Measurements from ENCODE around the gene CISH.

Gene CISH

GRCh38 chr3:50630877-50631276 is 19.3 kb upstream of the CISH start:
- Histone ChIP-seq H3K4me3 (no peak overlapping the region), H3K36me3 (ENCODE audit: insufficient read depth, low read length) (no peaks in the 10 kb centered on the region), H3K9ac (ENCODE audit: insufficient read length) (no peak overlapping the region), H3K27ac (no peak overlapping the region), H3K9me3 (ENCODE audit: low read depth, low read length) (no peaks in the 10 kb centered on the region)
- DNase-seq (ENCODE audit: low read depth, low spot score) = no peak
- TF ChIP-seq FOXP2 (optimal IDR thresholded peaks at IDR 0.05; ENCODE audit: control extremely low read depth, extremely low read length, insufficient read depth) (no peak), POLR2AphosphoS5 (IDR thresholded peaks at IDR 0.05; ENCODE audit: borderline replicate concordance, low read depth, low read length) (no peak), EZH2 (IDR thresholded peaks at IDR 0.05) (no peak)

DNA sequence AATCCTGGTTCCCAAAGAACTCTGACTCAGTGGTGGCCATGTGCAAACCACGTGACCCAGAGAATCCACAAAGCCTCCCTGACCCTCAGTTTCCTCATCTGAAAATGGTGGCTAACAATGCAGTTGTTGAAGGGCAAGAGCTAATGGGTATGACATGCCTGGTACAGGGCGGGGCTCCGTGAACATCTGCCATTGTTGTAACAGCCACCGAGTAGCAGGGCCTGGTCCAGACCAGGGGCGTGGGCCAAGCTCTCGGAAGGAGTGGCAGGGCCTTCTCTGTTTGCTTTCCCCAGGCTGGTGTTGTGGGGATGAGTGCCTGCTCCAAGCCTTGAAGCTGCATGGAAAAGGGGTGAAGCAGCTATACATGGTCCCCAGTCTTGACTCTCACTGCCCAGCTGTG is 18.8 kb upstream of the CISH start:
- H3K9ac ChIP-seq (ENCODE audit: insufficient read length) = no peak overlapping the region
- H3K27ac ChIP-seq = no peak overlapping the region
- no peak for DNase-seq (ENCODE audit: low read depth, low spot score)
- no peak for TF ChIP-seq EZH2 (IDR thresholded peaks at IDR 0.05)
- H3K4me3 ChIP-seq = no peak overlapping the region
- H3K36me3 ChIP-seq (ENCODE audit: insufficient read depth, low read length) = no peaks in the 10 kb centered on the region
- H3K9me3 ChIP-seq (ENCODE audit: low read depth, low read length) = no peaks in the 10 kb centered on the region

DNA sequence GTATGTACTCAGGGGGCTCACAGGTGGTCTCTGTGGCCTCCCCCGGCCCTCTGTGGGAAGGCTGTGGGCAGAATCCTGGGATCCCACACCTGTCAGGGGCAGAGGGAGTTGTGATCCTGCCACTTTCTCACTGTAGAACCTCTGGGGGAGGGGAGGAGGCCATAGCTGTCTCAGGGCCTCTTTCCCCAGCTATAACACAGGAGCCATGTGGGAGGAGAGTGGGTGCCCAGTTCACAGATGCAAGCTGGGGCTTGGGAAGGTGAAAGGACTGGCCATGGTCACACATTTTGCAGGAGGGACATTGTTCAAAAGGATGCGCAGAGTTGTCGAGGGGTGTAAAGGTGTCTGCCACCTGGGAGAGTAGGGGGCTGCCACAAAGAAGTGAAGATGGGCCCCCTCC is 17.0 kb upstream of the CISH start:
- DNase-seq (ENCODE audit: low read depth, low spot score) = no peak
- Histone ChIP-seq H3K36me3 (ENCODE audit: insufficient read depth, low read length) (no peaks in the 10 kb centered on the region), H3K4me3 (no peak overlapping the region), H3K9ac (ENCODE audit: insufficient read length) (no peak overlapping the region), H3K27ac (no peak overlapping the region), H3K9me3 (ENCODE audit: low read depth, low read length) (no peaks in the 10 kb centered on the region)
- TF ChIP-seq EZH2 (IDR thresholded peaks at IDR 0.05) (no peak), FOXP2 (optimal IDR thresholded peaks at IDR 0.05; ENCODE audit: control extremely low read depth, extremely low read length, insufficient read depth) (no peak), POLR2AphosphoS5 (IDR thresholded peaks at IDR 0.05; ENCODE audit: borderline replicate concordance, low read depth, low read length) (no peak)

- H3K27ac ChIP-seq = no peak overlapping the region
- H3K36me3 ChIP-seq (ENCODE audit: insufficient read depth, low read length) = no peaks in the 10 kb centered on the region
- TF ChIP-seq POLR2AphosphoS5 (IDR thresholded peaks at IDR 0.05; ENCODE audit: borderline replicate concordance, low read depth, low read length) (no peak), FOXP2 (optimal IDR thresholded peaks at IDR 0.05; ENCODE audit: control extremely low read depth, extremely low read length, insufficient read depth) (no peak), EZH2 (IDR thresholded peaks at IDR 0.05) (no peak)
- H3K4me3 ChIP-seq = no peak overlapping the region
- H3K9ac ChIP-seq (ENCODE audit: insufficient read length) = no peak overlapping the region
- DNase-seq (ENCODE audit: low read depth, low spot score) = no peak
- H3K9me3 ChIP-seq (ENCODE audit: low read depth, low read length) = no peaks in the 10 kb centered on the region
Measured at GRCh38 chr3:50627407-50628051, 16.0 kb upstream of the CISH start.

DNA sequence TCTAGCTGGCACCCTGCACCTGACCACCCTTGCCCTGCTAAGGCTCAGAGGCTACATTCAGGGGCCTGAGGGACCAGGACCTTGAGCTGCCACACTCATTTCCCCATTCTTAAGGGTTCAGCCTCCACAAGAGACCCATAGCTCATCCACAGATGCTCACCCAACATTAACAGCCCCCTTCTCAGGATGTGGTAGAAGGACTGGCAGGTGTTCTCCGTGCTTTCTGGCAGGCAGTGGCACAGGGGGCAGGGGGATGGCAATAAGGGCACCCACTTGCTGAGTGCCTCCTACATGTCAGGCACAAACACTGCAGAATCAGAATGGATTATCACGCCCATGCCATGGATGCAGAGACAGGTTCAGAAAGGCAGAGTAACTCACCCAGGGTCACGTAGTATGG is 14.8 kb upstream of the CISH start:
- Histone ChIP-seq H3K36me3 (ENCODE audit: insufficient read depth, low read length) (no peaks in the 10 kb centered on the region), H3K9me3 (ENCODE audit: low read depth, low read length) (no peaks in the 10 kb centered on the region), H3K27ac (no peak overlapping the region), H3K9ac (ENCODE audit: insufficient read length) (no peak overlapping the region), H3K4me3 (no peak overlapping the region)
- no peak for DNase-seq (ENCODE audit: low read depth, low spot score)
- TF ChIP-seq POLR2AphosphoS5 (IDR thresholded peaks at IDR 0.05; ENCODE audit: borderline replicate concordance, low read depth, low read length) (no peak), FOXP2 (optimal IDR thresholded peaks at IDR 0.05; ENCODE audit: control extremely low read depth, extremely low read length, insufficient read depth) (no peak), EZH2 (IDR thresholded peaks at IDR 0.05) (no peak)

- H3K9me3 ChIP-seq (ENCODE audit: low read depth, low read length) = no peaks in the 10 kb centered on the region
- DNase-seq (ENCODE audit: low read depth, low spot score) = no peak
- TF ChIP-seq POLR2AphosphoS5 (IDR thresholded peaks at IDR 0.05; ENCODE audit: borderline replicate concordance, low read depth, low read length) = no peak
- TF ChIP-seq FOXP2 (optimal IDR thresholded peaks at IDR 0.05; ENCODE audit: control extremely low read depth, extremely low read length, insufficient read depth) = no peak
- no peak for TF ChIP-seq EZH2 (IDR thresholded peaks at IDR 0.05)
- no peak overlapping the region for H3K4me3 ChIP-seq
- H3K36me3 ChIP-seq (ENCODE audit: insufficient read depth, low read length) = no peaks in the 10 kb centered on the region
- no peak overlapping the region for H3K9ac ChIP-seq (ENCODE audit: insufficient read length)
- no peak overlapping the region for H3K27ac ChIP-seq
Measured at GRCh38 chr3:50625231-50626182, 13.9 kb upstream of the CISH start.

DNA sequence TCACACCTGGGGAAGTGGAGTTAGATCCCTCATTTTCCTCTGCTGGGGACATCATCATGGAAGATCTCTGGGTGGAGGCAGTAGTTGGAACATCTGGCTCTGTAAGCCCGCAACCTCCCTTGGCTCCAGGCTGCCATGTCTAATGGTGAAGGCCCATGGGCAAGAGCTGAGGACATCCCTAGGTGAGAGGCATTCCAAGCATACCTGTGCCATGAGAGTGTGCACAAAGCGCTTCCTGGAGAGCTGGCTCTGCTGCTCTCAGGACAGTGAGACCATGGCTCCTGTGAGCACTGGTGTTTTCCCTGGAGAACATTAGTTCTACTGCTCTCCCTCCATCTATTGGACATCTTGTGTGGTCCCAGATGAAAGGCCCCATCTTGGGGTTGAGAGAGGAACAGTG is 13.1 kb upstream of the CISH start:
- Histone ChIP-seq H3K9me3 (ENCODE audit: low read depth, low read length) (no peaks in the 10 kb centered on the region), H3K9ac (ENCODE audit: insufficient read length) (no peak overlapping the region), H3K36me3 (ENCODE audit: insufficient read depth, low read length) (no peaks in the 10 kb centered on the region), H3K27ac (no peak overlapping the region), H3K4me3 (no peak overlapping the region)
- no peak for DNase-seq (ENCODE audit: low read depth, low spot score)
- no peak for TF ChIP-seq FOXP2 (optimal IDR thresholded peaks at IDR 0.05; ENCODE audit: control extremely low read depth, extremely low read length, insufficient read depth)
- TF ChIP-seq POLR2AphosphoS5 (IDR thresholded peaks at IDR 0.05; ENCODE audit: borderline replicate concordance, low read depth, low read length) = no peak
- TF ChIP-seq EZH2 (IDR thresholded peaks at IDR 0.05) = no peak

DNA sequence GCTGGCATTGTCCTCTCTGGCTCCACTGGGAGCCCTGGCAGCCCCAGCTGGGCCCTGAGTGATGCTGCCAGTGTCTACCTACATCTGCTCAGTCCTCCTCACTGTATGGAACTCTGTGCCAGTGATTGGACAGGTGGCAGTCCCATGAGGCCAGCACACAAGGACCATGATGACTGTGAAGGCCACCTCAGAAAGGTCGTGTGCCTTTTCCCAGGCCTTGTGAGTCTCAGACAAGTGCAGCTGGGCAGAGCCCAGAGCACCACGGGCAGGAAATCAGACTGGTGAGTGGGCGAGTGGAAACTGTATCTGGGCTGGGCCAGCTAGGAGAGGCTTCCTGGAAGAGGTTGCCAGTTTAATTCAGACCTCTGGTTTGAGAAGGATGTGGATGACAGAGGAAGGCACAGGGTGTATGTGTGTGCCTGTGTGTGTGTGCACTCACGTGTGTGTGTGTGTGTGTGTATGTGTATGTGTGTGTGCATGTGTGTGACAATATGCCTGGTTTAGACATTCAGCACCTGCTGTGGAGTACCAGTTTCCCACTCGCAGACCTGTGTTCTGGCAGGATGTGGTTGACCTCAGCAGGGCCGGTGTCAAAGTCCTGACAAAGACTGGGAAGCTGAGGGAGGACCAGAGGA is 12.4 kb upstream of the CISH start:
- Histone ChIP-seq H3K4me3 (no peak overlapping the region), H3K9me3 (ENCODE audit: low read depth, low read length) (no peaks in the 10 kb centered on the region), H3K27ac (no peak overlapping the region), H3K9ac (ENCODE audit: insufficient read length) (no peak overlapping the region), H3K36me3 (ENCODE audit: insufficient read depth, low read length) (no peaks in the 10 kb centered on the region)
- TF ChIP-seq POLR2AphosphoS5 (IDR thresholded peaks at IDR 0.05; ENCODE audit: borderline replicate concordance, low read depth, low read length) (no peak), EZH2 (IDR thresholded peaks at IDR 0.05) (no peak), FOXP2 (optimal IDR thresholded peaks at IDR 0.05; ENCODE audit: control extremely low read depth, extremely low read length, insufficient read depth) (no peak)
- DNase-seq (ENCODE audit: low read depth, low spot score) = no peak

Measured in SK-N-MC (cell line).